GM12873 (cell line): ENCODE measurements around the gene GATA5.

Source experiments
- TF ChIP-seq, protein P1 (sequence below): IDR thresholded peaks from 2 replicates; pipeline ENCODE4 v1.5.1; 2012; ENCODE audit warnings: low read depth, mild to moderate bottlenecking, moderate library complexity, low read length, control low read depth; ENCODE audit not compliant: insufficient read depth; ENCODE audit errors: missing control alignments

GATA5 gene

DNA sequence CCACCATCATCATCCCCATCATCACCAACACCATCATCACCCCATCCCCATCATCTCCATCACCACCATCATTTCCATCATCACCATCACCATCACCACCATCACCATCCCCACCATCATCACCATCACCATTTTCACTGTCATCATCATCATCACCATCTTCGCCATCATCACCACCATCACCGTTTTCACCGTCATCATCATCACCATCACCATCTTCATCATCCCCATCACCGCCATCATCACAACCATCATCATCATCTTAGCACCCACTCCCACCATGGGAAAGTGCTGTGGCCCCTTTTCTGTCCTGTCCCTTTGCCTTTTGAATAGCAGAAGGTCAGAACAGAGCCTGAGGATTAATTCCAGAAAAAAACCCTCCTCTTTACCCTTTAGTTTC is 28.5 kb upstream of the GATA5 start:
- TF ChIP-seq, protein P1, sequence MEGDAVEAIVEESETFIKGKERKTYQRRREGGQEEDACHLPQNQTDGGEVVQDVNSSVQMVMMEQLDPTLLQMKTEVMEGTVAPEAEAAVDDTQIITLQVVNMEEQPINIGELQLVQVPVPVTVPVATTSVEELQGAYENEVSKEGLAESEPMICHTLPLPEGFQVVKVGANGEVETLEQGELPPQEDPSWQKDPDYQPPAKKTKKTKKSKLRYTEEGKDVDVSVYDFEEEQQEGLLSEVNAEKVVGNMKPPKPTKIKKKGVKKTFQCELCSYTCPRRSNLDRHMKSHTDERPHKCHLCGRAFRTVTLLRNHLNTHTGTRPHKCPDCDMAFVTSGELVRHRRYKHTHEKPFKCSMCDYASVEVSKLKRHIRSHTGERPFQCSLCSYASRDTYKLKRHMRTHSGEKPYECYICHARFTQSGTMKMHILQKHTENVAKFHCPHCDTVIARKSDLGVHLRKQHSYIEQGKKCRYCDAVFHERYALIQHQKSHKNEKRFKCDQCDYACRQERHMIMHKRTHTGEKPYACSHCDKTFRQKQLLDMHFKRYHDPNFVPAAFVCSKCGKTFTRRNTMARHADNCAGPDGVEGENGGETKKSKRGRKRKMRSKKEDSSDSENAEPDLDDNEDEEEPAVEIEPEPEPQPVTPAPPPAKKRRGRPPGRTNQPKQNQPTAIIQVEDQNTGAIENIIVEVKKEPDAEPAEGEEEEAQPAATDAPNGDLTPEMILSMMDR = no peak

GRCh38 chr20:62503401-62504178 is 27.8 kb upstream of the GATA5 start:
- TF ChIP-seq, protein P1 = no peak

DNA sequence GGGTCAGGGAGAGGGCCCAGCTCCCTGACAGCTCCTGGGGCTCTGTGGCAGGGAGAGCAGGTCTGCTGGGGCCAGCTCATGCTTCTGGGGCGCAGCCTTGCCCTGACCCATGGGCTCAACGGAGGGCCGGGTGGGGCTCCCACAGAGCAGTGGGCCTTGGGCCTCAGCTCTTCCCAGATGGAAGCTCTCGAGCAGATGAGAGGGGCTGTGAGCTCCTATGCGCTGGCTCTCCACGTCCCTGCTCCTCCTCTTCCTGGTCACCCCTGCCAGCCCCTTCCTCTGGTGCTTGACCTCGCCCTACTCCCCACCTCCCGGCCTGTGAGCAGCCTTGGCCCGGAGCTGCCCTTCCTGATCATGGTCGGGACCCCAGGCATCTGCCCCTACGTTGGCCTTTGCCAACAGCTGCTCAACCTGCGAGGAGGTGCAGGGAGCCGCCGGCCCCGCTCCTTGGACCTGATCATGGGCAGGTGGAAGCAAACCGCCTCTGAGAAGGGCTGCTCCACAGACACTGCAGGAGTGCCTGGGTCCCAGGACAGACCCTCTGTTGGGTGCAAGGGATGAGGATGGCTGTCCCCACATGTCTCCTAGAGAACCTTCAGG is 26.8 kb upstream of the GATA5 start:
- TF ChIP-seq, protein P1 = no peak

- TF ChIP-seq, protein P1 = no peak
Measured at GRCh38 chr20:62501801-62502495, 26.2 kb upstream of the GATA5 start.

DNA sequence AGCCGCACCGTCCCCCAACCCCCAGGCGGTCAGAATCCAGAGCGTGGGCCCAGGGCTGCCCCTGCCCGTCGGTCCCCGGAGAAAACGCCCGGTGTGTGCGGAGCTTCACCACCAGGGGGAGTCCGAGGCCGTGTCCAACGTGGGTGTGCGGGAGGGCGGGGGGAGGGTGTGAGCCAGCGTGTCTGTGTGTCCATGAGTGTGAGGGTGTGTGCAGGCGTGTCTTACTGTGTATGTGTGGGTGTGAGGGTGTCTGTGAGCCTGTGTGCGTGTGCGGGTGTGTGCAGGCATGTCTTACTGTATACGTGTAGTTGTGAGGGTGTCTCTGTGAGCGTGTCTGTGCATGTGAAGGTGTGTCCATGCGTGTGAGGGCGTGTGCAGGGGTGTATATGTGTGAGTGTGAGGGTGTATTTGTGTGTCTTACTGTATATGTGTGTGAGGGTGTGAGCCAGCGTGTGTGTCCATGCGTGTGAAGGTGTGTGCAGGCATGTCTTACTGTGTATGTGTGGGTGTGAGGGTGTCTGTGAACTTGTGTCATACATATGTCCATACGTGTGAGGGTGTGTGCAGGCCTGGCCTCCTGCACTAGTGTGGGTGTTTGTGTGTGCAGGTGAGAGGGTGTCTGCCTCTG is 24.6 kb upstream of the GATA5 start:
- TF ChIP-seq, protein P1 = peak; percentile 84

DNA sequence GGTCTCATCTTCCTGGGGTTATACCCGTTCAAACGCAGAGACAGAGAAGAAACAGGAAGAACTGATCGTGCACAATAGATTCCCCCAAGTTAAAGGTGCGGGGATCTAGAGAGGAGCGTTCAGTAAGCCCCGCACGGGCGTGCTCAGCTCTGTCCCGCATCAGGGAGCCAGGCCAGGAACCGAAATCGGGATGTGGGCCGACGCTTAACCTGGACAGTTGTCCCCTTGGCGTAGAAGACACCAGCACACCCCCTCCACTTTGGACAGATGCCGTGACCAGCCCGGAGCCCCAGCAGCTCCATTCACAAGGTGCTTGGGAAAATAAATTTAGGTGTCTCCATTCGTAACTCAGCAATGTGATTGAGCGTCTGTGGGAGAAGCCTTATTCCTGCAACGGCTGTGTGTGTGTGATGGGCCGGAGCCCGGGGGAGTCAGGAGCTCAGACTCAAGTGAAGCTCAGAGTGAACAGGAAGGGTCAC is 24.0 kb upstream of the GATA5 start:
- TF ChIP-seq, protein P1 = no peak

DNA sequence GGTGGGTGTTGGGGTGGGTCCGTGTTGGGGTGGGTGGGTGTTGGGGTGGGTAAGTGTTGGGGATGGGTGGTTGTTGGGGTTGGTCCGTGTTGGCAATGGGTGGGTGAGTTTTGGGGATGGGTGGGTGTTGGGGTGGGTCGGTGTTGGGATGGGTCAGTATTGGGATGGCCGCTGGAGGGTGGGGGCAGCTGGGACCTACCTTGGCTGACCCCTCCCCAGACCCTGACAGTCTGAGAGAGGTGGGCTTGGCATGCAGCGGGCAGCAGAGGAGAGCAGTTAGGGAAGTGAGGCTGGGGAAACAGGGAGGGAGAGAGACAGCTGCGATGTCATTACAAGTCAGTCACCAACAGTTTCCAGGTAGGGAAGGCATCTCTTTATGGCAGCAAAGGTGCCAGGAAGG is 23.1 kb upstream of the GATA5 start:
- TF ChIP-seq, protein P1 = no peak
